ENCODE data around the gene TSPAN9.

TSPAN9 gene

DNA sequence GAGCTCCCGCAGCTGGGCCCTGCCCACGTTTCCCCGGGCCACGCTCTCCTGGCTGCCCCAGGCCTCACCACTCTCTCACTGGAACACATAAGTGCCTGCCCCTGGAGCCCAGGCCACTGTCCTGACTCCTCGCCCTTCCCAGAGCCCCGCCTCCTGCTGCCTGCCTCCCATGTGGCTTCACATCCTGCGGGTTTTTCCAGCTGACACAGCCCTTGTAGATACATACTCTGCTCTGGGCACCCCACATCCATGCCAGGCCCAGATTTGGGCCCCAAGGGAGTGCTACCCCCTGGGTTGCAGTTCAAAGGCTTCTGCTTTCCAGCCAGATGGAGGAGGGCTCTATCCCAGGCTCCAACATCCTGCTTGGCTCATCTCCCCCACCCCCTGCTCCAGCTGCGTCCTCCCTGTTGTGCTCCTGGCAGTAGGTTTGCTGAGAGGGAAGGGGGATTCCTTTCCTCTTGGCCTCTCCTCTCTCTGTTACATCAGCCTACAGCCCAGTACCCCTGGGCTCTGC, 60.1 kb downstream of the TSPAN9 start:
- H3K36me3 ChIP-seq (ENCODE audit: control insufficient read depth, insufficient read depth, low read length): no peaks in the 10 kb centered on the region
- H3K9ac ChIP-seq (ENCODE audit: low read length): no peak overlapping the region
- no peak overlapping the region for H3K27ac ChIP-seq (ENCODE audit: low read depth, low read length)
- no peaks in the 10 kb centered on the region for H3K27me3 ChIP-seq (ENCODE audit: control insufficient read depth, insufficient read depth, low read length)
- H3K4me1 ChIP-seq (ENCODE audit: control insufficient read depth, insufficient read depth, low read length): peaks cover 13% of the 10 kb centered on the region
- no peak overlapping the region for H3K4me3 ChIP-seq (ENCODE audit: low read length)

- Histone ChIP-seq H3K9ac (ENCODE audit: low read length) (no peak overlapping the region), H3K4me1 (ENCODE audit: control insufficient read depth, insufficient read depth, low read length) (peaks cover 9% of the 10 kb centered on the region), H3K4me3 (ENCODE audit: low read length) (no peak overlapping the region), H3K36me3 (ENCODE audit: control insufficient read depth, insufficient read depth, low read length) (no peaks in the 10 kb centered on the region), H3K27me3 (ENCODE audit: control insufficient read depth, insufficient read depth, low read length) (no peaks in the 10 kb centered on the region), H3K27ac (ENCODE audit: low read depth, low read length) (no peak overlapping the region)
These were observed 60.8 kb downstream of the TSPAN9 start for GRCh38 chr12:3137814-3138445.

- Histone ChIP-seq H3K4me1 (ENCODE audit: control insufficient read depth, insufficient read depth, low read length) (no peaks in the 10 kb centered on the region), H3K4me3 (ENCODE audit: low read length) (no peak overlapping the region)
These were observed 61.8 kb downstream of the TSPAN9 start for GRCh38 chr12:3138941-3139511.

GRCh38 chr12:3139760-3140159, 62.6 kb downstream of the TSPAN9 start:
- Histone ChIP-seq H3K4me1 (ENCODE audit: control insufficient read depth, insufficient read depth, low read length) (no peaks in the 10 kb centered on the region), H3K36me3 (ENCODE audit: control insufficient read depth, insufficient read depth, low read length) (no peaks in the 10 kb centered on the region), H3K27me3 (ENCODE audit: control insufficient read depth, insufficient read depth, low read length) (no peaks in the 10 kb centered on the region), H3K4me3 (ENCODE audit: low read length) (no peak overlapping the region), H3K9ac (ENCODE audit: low read length) (no peak overlapping the region), H3K27ac (ENCODE audit: low read depth, low read length) (no peak overlapping the region)

More at GRCh38 chr12:3138941-3139511, 61.8 kb downstream of the TSPAN9 start:
- H3K36me3 ChIP-seq (ENCODE audit: control insufficient read depth, insufficient read depth, low read length): no peaks in the 10 kb centered on the region
- H3K27me3 ChIP-seq (ENCODE audit: control insufficient read depth, insufficient read depth, low read length): no peaks in the 10 kb centered on the region
- H3K27ac ChIP-seq (ENCODE audit: low read depth, low read length): no peak overlapping the region
- H3K9ac ChIP-seq (ENCODE audit: low read length): no peak overlapping the region

GRCh38 chr12:3140284-3140683, 63.1 kb downstream of the TSPAN9 start:
- H3K36me3 ChIP-seq (ENCODE audit: control insufficient read depth, insufficient read depth, low read length): no peaks in the 10 kb centered on the region
- no peaks in the 10 kb centered on the region for H3K27me3 ChIP-seq (ENCODE audit: control insufficient read depth, insufficient read depth, low read length)
- H3K27ac ChIP-seq (ENCODE audit: low read depth, low read length): no peak overlapping the region
- H3K9ac ChIP-seq (ENCODE audit: low read length): no peak overlapping the region
- H3K4me3 ChIP-seq (ENCODE audit: low read length): no peak overlapping the region
- no peaks in the 10 kb centered on the region for H3K4me1 ChIP-seq (ENCODE audit: control insufficient read depth, insufficient read depth, low read length)

GRCh38 chr12:3141339-3142321, 64.5 kb downstream of the TSPAN9 start:
- H3K4me3 ChIP-seq (ENCODE audit: low read length): no peak overlapping the region
- no peak overlapping the region for H3K27ac ChIP-seq (ENCODE audit: low read depth, low read length)
- no peaks in the 10 kb centered on the region for H3K27me3 ChIP-seq (ENCODE audit: control insufficient read depth, insufficient read depth, low read length)
- no peaks in the 10 kb centered on the region for H3K36me3 ChIP-seq (ENCODE audit: control insufficient read depth, insufficient read depth, low read length)
- H3K9ac ChIP-seq (ENCODE audit: low read length): no peak overlapping the region
- H3K4me1 ChIP-seq (ENCODE audit: control insufficient read depth, insufficient read depth, low read length): no peaks in the 10 kb centered on the region

GRCh38 chr12:3142386-3142785, 65.2 kb downstream of the TSPAN9 start:
- H3K4me1 ChIP-seq (ENCODE audit: control insufficient read depth, insufficient read depth, low read length): no peaks in the 10 kb centered on the region
- H3K27me3 ChIP-seq (ENCODE audit: control insufficient read depth, insufficient read depth, low read length): no peaks in the 10 kb centered on the region
- no peak overlapping the region for H3K27ac ChIP-seq (ENCODE audit: low read depth, low read length)
- no peaks in the 10 kb centered on the region for H3K36me3 ChIP-seq (ENCODE audit: control insufficient read depth, insufficient read depth, low read length)
- H3K9ac ChIP-seq (ENCODE audit: low read length): no peak overlapping the region
- H3K4me3 ChIP-seq (ENCODE audit: low read length): no peak overlapping the region

DNA sequence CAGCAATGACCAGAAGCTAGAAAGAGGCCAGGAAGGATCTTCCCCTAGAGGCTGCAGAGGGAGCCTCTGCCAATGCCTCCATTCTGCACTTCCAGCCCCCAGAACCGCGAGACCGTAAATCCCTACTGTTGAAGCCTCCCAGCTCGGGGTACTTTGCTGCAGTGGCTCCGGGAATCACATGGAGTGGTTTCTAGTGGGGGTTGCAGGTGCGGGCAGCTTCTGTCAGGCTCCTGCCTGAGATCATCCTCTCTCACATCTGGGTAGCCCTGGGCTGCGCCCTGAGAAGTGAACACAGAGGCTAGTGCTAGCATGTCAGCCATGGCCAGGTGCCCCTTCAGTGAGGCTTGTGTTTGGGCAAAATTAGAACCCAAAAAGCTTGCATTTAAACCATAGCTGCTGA, 67.3 kb downstream of the TSPAN9 start:
- no peaks in the 10 kb centered on the region for H3K27me3 ChIP-seq (ENCODE audit: control insufficient read depth, insufficient read depth, low read length)
- no peak overlapping the region for H3K27ac ChIP-seq (ENCODE audit: low read depth, low read length)
- no peak overlapping the region for H3K9ac ChIP-seq (ENCODE audit: low read length)
- H3K36me3 ChIP-seq (ENCODE audit: control insufficient read depth, insufficient read depth, low read length): no peaks in the 10 kb centered on the region
- no peak overlapping the region for H3K4me3 ChIP-seq (ENCODE audit: low read length)
- H3K4me1 ChIP-seq (ENCODE audit: control insufficient read depth, insufficient read depth, low read length): no peaks in the 10 kb centered on the region

DNA sequence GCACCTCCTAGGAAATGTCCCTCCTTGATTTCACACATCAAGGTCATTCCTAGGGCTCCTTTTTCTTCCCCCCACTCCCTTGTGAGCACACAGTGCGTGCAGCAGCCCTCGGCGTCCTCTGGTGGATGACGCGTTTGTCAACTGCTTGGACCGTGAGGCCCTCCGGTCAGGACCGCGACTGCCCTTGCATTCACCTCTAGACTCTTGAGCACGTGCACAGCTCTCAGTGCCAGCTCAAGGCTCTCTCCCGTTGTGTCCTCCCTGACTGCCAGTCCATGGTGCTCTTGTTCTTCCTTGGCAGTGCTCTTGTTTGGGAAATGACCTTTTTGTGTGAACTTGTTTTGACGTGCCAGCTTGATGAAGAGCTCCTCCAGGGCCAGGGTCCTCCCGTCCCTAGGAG, 67.9 kb downstream of the TSPAN9 start:
- Histone ChIP-seq H3K36me3 (ENCODE audit: control insufficient read depth, insufficient read depth, low read length) (no peaks in the 10 kb centered on the region), H3K27me3 (ENCODE audit: control insufficient read depth, insufficient read depth, low read length) (no peaks in the 10 kb centered on the region), H3K9ac (ENCODE audit: low read length) (no peak overlapping the region), H3K4me1 (ENCODE audit: control insufficient read depth, insufficient read depth, low read length) (no peaks in the 10 kb centered on the region), H3K27ac (ENCODE audit: low read depth, low read length) (no peak overlapping the region), H3K4me3 (ENCODE audit: low read length) (no peak overlapping the region)

GRCh38 chr12:3145546-3146310, 68.5 kb downstream of the TSPAN9 start:
- no peak overlapping the region for H3K9ac ChIP-seq (ENCODE audit: low read length)
- H3K36me3 ChIP-seq (ENCODE audit: control insufficient read depth, insufficient read depth, low read length): no peaks in the 10 kb centered on the region
- no peaks in the 10 kb centered on the region for H3K4me1 ChIP-seq (ENCODE audit: control insufficient read depth, insufficient read depth, low read length)
- H3K4me3 ChIP-seq (ENCODE audit: low read length): no peak overlapping the region
- H3K27ac ChIP-seq (ENCODE audit: low read depth, low read length): no peak overlapping the region
- H3K27me3 ChIP-seq (ENCODE audit: control insufficient read depth, insufficient read depth, low read length): no peaks in the 10 kb centered on the region

- H3K9ac ChIP-seq (ENCODE audit: low read length): no peak overlapping the region
- no peaks in the 10 kb centered on the region for H3K36me3 ChIP-seq (ENCODE audit: control insufficient read depth, insufficient read depth, low read length)
- no peaks in the 10 kb centered on the region for H3K27me3 ChIP-seq (ENCODE audit: control insufficient read depth, insufficient read depth, low read length)
- H3K4me3 ChIP-seq (ENCODE audit: low read length): no peak overlapping the region
- H3K27ac ChIP-seq (ENCODE audit: low read depth, low read length): no peak overlapping the region
- H3K4me1 ChIP-seq (ENCODE audit: control insufficient read depth, insufficient read depth, low read length): peaks cover 6% of the 10 kb centered on the region
These were observed 70.1 kb downstream of the TSPAN9 start for GRCh38 chr12:3147260-3147659.
